NCI-H146 treated with DMSO at 0.1 percent for 48 hours (cell line): Measurements from ENCODE around the gene ELAVL3.
"Not testable (repeated sequence)": the region's sequence is repeated elsewhere in the genome, so short reads cannot be mapped to it uniquely, and the experiment has no call there.

Experiments used
- DNase-seq: peaks from one replicate; lab custom pipeline; 2025; ENCODE audit not compliant: unreplicated experiment; lab: John Stamatoyannopoulos, UW

The ELAVL3 gene

GRCh38 chr19:11460207-11460606, 20.6 kb downstream of the ELAVL3 start:
- no peak for DNase-seq

- DNase-seq: not testable (repeated sequence)
Measured at GRCh38 chr19:11458912-11459311, 21.9 kb downstream of the ELAVL3 start.

GRCh38 chr19:11458236-11458900, 22.5 kb downstream of the ELAVL3 start:
- DNase-seq: no peak

GRCh38 chr19:11457831-11458230, 23.0 kb downstream of the ELAVL3 start:
- no peak for DNase-seq

- no peak for DNase-seq
Measured at GRCh38 chr19:11457115-11457514, 23.7 kb downstream of the ELAVL3 start.

GRCh38 chr19:11456659-11457058, 24.2 kb downstream of the ELAVL3 start:
- DNase-seq: no peak

- DNase-seq: not testable (repeated sequence)
Measured at GRCh38 chr19:11455233-11455554, 25.7 kb downstream of the ELAVL3 start.

GRCh38 chr19:11453468-11454341, 27.1 kb downstream of the ELAVL3 start:
- DNase-seq: no peak

GRCh38 chr19:11452620-11453310, 28.1 kb downstream of the ELAVL3 start:
- DNase-seq: no peak

GRCh38 chr19:11451871-11452619, 28.8 kb downstream of the ELAVL3 start:
- no peak for DNase-seq

GRCh38 chr19:11451327-11451870, 29.4 kb downstream of the ELAVL3 start:
- no peak for DNase-seq

- no peak for DNase-seq
Measured at GRCh38 chr19:11450570-11451326, 30.1 kb downstream of the ELAVL3 start.

- DNase-seq: no peak
Measured at GRCh38 chr19:11448923-11449554, 31.8 kb downstream of the ELAVL3 start.

- DNase-seq: no peak
Measured at GRCh38 chr19:11448410-11448809, 32.4 kb downstream of the ELAVL3 start.

- DNase-seq: no peak
Measured at GRCh38 chr19:11447347-11448262, 33.2 kb downstream of the ELAVL3 start.

- DNase-seq: peak; percentile 6
Measured at GRCh38 chr19:11446652-11447301, 34.1 kb downstream of the ELAVL3 start.

GRCh38 chr19:11446271-11446651, 34.6 kb downstream of the ELAVL3 start:
- DNase-seq: no peak

- no peak for DNase-seq
Measured at GRCh38 chr19:11445141-11445540, 35.7 kb downstream of the ELAVL3 start.
